ENCODE data around the gene FASTK. TPM values are rescaled to one million over a fixed set of nuclear protein-coding genes. Genes with fewer than 3 reads are reported as not detected.

FASTK gene
- total RNA-seq, 1 donor from 2014 or later: 121 TPM

GRCh38 chr7:151100921-151101320, 20.3 kb upstream of the FASTK start:
- no peak for DNase-seq (ENCODE audit: low spot score)

GRCh38 chr7:151099486-151100211, 19.0 kb upstream of the FASTK start:
- DNase-seq (ENCODE audit: low spot score): no peak

DNA sequence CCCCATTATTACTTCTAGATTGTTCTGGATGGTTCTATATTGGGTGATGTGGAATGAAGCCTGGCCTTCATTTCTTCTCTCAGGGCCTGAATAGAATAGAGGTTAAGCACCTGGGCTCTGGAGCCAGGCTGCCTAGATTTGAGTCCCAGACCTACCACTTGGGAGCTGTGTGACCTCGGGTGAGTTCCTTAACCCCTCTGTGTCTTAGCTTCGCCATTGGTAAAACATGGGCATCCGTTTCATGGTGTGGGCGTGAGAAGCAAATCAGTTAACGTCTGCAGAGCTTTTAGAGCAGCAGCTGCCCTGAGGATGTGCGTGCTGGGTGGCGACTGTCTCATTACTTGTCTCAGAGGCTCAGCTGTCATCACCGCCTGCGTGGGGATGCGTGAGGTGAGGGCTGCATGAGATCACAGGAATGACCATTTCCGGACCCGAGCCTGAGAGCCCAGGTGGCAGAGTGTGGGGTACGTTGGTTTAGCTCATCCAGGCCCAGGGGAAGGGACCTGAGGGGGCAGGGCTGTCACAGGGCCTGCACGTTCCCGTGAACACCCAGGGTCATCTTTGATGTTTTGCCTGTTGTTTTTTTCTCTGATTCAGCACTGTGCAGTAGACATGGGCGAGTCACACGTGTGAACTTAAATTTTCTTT, 15.3 kb upstream of the FASTK start:
- DNase-seq (ENCODE audit: low spot score): no peak

GRCh38 chr7:151095123-151095797, 14.7 kb upstream of the FASTK start:
- DNase-seq (ENCODE audit: low spot score): no peak

GRCh38 chr7:151094675-151095074, 14.1 kb upstream of the FASTK start:
- no peak for DNase-seq (ENCODE audit: low spot score)

GRCh38 chr7:151093748-151094147, 13.1 kb upstream of the FASTK start:
- DNase-seq (ENCODE audit: low spot score): no peak

DNA sequence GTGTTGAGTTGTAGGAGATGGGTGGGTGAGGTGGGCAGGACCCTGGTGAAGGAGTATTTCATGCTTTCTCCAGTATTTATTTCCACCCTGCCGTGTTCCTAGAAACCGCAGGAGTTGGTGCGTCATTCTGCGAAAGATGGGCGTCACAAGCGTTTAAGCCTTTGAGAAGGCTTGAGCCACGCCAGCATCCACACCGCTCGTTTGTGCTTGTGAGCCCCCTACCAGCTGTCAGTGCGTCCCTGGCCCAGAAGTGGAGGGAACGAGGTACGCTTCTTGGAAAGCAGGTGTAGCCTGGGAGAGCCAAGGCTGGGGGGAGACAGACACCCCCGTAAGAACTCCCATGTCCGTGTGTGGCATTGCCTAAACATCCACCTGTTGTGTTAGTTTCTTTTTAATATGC, 11.4 kb upstream of the FASTK start:
- no peak for DNase-seq (ENCODE audit: low spot score)

DNA sequence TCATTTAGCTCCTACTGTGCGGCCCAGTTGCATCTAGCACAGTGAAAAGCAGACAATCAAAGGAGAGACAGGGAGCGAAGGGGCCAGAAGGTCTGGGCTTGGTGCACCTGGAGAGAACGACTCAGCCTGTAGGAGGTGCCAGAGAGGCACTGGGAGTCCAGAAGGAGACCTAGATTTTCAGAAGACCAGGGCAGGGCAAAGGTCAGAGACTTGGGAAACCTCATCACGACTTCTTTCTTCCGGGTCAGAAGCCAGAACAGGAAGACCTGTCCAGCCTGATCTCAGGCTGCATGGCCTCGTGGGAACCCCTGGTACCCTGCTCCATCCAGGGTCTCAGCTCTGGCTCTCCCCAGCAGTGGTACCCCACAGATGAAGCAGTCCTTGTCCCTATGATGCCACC, 10.8 kb upstream of the FASTK start:
- no peak for DNase-seq (ENCODE audit: low spot score)

- no peak for DNase-seq (ENCODE audit: low spot score)
These were observed 10.4 kb upstream of the FASTK start for GRCh38 chr7:151091003-151091402.

DNA sequence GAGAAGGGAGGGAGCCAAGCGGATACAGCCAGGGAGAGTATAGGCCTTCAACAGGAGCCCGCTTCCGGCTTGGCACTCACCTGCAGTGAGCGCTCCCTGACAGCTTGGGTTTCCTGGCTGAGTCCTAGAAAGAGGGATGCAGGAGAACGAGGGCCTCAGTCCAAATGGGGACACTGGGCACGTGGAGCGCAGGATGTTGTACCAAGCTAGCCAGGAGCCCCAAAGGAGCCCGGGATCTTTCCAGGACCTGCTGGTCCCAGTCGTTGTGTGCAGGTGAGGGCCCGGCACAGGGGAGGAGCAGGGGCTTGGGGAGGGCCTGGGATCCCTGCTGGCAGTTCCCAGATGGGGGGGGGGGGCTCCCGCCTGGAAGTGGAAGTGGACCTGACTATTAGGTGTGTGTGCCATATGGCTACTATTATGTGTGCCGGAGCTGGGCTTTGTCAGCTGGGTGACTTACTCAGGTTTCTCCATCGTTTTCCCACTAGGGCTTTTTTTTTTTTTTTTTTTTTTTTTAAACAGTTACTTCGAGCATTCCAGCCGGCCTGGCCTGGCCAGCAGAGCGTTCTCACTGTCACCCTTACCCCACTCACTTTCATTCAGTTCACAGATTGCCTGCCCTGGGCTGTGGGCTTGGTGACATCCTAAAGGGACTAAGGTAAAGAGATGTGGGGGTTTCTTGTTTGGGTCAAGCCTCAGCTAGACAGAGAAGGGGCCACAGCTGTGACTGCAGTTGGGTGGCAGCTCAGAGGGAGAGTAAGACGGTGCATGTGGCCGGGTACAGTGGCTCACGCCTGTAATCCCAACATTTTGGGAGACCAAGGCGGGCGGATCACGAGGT, 9.5 kb upstream of the FASTK start:
- DNase-seq (ENCODE audit: low spot score): no peak

DNA sequence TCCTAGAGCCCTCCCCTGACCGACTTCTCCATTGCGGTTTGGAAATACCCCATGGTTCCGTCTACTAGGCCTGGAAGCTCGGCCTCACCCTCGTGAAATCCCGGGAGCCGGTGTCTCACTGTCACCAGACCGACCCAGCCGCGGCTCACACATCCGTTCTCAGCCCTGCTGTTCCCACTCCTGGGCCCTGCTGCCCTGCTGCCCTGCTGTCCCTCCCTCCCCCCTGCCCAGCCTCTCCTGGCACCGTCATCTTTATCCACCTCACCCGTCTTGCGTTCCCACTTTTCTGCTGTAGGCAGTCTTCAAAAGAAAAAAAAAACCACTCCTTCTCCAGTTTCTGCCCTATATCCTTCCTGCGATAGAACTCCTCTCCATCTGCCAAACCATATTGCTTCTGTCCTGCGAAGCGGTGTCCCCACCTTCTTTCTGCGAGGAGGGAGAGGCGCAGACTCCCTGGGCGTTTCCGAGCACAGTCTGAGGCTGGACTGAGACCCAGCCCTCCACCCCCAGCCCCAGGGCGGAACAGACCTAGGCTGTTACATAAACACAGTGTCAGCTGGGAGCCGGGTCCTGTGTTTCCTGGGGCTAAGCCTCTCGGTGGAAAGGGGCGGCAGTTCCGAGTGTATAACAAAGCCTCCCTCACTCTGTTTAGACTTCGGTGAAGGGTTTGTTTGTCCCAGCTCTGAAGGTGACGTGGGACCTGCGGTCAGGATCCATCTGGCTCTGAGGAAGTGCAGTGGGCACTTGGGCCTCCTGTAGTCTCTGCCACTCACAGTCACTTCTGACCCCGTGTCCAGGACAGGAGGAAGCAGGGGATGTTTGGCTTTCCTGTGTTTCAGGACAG, 8.5 kb upstream of the FASTK start:
- peak; percentile 69 for DNase-seq (ENCODE audit: low spot score)

GRCh38 chr7:151088019-151088855, 7.6 kb upstream of the FASTK start:
- no peak for DNase-seq (ENCODE audit: low spot score)

DNA sequence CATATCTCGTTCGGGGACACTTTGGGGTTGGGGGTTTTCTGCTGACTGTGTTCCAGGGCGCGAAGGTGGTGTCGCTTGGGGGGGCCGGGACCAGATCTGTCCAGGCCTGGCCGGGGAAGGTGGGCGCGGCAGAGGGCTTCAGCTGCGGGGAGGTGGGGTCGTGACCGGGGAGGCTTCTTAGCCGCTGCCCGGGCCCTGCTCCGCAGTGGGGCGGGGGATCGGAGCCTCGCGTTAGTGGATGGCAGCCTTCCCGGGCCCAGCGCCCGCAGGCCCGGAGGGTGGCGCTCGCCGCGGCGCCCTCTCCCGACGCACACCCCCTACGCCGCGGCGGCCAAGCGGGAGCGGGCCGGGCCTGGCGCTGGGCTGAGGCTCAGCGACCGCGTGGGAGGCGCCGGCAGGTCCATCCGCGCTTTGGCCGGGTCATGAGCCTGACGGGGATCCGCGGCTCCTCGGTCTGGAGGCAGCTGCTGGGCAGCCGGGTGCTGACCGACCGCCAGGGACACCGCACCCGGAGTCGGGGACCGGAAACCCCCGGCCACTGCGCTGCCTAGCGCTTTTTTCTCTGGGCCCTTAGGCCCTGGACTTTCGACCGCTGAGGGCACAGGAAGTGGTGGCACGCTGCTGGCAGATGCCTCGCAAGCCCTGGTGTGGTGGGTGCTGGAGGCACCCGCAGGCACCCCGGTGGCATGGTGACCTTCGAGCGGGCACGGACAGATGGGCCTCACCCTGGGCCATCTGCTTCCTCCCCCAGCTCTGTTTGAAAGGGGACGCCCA, 6.8 kb upstream of the FASTK start:
- peak; percentile 46 for DNase-seq (ENCODE audit: low spot score)

- DNase-seq (ENCODE audit: low spot score): no peak
These were observed 6.2 kb upstream of the FASTK start for GRCh38 chr7:151086802-151087244.

- peak; percentile 79 for DNase-seq (ENCODE audit: low spot score)
These were observed 5.3 kb upstream of the FASTK start, which contains the start of gene AGAP3 for GRCh38 chr7:151085691-151086620. Gene AGAP3, plus strand, starts transcription at chr7:151086475. Its CDS starts 267 bp downstream, at chr7:151086742.

DNA sequence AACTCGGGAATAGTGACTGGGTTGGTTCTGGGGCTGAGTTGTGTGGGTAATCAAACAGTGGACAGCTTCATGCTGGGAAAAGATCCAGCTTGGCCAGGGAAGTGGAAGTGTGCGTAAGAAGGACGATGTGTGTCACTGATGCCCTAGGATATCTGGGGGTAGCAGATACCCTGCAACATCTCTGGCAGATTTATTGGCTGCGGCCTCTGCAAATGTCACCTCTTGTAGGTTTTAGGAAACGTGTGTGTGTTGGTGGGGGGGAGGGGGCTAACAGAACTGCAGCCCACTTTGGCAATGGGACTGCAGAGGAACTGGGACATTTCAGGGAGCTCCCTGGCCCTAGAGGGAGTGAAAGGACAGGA, 4.7 kb upstream of the FASTK start:
- DNase-seq (ENCODE audit: low spot score): no peak

GRCh38 chr7:151083824-151084160, 3.2 kb upstream of the FASTK start:
- DNase-seq (ENCODE audit: low spot score): no peak

GRCh38 chr7:151083071-151083823, 2.6 kb upstream of the FASTK start, which contains the start of gene TMUB1:
Gene TMUB1, minus strand, starts transcription at chr7:151083493. Its CDS starts 930 bp downstream, at chr7:151082563.
- DNase-seq (ENCODE audit: low spot score): peak; percentile 72

All from mucosa of gallbladder (tissue), 1 donor.